AML-193 (cell line): ENCODE measurements around the gene GCGR.

Source experiments
- DNase-seq, 2 experiments: peaks; one replicate each; lab custom pipeline; 2025; lab: John Stamatoyannopoulos, UW

GCGR gene

DNA sequence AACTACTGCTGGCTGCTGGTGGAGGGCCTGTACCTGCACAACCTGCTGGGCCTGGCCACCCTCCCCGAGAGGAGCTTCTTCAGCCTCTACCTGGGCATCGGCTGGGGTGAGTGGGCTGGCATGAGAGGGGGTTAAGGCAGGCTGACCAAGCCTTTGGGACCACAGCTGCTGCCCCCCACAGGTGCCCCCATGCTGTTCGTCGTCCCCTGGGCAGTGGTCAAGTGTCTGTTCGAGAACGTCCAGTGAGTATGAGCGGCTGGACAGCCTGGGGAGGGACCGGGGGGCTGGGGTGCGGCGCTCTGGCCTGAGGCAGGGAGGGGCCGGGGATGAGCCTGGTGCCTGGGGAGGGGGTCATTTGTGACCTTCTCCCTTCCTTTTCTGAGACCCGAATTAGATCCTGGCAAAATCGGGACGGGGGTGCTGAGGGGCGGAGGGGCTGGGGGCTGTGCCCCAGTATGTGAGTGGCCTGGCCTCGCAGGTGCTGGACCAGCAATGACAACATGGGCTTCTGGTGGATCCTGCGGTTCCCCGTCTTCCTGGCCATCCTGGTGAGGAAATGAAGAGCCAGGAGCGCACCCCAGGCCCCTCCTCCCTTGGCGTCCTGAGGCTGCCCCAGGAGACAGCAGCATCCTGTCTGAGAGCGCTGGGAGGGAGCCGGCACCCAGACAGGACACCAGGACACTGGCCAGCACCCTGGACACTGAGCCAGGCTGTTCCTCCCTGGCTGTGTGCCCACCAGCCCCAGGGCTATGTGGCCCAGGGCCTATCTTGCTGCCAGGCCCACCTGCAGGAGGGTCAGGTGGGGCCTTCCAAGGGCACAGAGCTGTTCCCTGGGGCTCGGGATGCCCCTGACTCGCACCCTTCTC, 8.0 kb downstream of the GCGR start:
- no peak for DNase-seq

DNA sequence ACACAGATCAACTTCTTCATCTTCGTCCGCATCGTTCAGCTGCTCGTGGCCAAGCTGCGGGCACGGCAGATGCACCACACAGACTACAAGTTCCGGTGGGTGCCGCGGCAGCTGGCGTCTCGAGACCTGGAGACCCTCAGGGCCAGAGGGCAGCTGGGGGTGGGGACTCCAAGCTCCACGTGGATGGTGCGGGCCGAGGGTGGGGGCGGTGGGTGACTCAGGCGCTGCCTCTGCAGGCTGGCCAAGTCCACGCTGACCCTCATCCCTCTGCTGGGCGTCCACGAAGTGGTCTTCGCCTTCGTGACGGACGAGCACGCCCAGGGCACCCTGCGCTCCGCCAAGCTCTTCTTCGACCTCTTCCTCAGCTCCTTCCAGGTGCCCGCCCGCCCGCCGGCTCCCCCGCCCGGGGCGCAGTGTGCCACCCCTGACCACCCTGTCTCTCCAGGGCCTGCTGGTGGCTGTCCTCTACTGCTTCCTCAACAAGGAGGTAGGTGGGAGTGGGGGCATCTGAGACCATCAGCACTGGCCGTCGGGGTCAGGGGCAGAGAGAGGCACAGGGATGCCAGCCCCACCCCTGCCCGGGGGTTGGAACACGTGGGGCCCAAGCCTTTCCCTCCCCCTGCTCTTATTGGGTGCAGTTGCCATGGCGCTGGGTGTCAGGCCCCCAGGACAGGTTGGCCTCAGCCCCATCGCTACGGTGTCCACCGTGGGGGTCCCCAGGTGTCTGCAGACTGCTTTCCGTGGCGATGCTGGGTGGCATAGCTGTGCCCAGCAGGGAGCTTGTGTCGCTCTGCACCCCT, 8.8 kb downstream of the GCGR start:
- DNase-seq, result no peak

DNA sequence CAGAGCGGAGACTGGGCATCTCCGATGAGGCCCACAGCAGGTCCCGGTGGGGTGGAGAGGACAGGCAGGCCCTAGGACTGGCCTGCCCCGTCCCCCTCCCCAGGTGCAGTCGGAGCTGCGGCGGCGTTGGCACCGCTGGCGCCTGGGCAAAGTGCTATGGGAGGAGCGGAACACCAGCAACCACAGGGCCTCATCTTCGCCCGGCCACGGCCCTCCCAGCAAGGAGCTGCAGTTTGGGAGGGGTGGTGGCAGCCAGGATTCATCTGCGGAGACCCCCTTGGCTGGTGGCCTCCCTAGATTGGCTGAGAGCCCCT, 9.4 kb downstream of the GCGR start:
- no peak for DNase-seq

DNA sequence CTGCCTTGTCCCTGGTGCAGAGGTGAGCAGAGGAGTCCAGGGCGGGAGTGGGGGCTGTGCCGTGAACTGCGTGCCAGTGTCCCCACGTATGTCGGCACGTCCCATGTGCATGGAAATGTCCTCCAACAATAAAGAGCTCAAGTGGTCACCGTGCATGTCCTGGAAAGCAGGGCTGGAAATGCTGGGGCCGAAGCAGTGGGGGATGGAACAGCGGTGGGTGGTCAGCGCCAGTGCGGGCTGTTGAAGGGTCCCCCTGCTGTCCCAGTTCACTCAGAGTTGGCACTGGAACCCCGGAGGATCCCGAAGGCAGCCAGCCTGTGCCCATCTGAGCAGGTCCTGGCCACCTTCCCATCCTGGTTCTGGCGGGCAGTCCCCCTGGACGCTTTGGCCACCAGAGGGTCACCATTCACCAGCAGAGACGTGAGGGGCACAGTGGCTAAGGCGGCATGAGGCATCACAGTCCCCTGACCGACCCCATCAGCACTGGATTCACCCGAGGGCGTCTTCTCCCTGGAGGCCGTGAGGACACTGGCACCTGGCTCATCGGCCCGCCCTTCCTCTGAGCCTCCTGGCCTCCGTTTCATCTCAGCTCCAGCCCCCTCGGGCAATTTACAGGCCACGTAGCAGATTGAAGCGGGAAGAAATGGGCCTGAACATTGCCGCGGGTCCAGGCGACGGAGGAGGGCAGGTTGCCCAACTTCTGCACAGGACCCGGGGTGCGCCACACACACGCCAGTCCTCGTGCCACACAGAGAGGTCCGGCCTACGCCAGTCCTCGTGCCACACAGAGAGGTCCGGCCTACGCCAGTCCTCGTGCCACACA, 10.1 kb downstream of the GCGR start:
- DNase-seq, result no peak

DNA sequence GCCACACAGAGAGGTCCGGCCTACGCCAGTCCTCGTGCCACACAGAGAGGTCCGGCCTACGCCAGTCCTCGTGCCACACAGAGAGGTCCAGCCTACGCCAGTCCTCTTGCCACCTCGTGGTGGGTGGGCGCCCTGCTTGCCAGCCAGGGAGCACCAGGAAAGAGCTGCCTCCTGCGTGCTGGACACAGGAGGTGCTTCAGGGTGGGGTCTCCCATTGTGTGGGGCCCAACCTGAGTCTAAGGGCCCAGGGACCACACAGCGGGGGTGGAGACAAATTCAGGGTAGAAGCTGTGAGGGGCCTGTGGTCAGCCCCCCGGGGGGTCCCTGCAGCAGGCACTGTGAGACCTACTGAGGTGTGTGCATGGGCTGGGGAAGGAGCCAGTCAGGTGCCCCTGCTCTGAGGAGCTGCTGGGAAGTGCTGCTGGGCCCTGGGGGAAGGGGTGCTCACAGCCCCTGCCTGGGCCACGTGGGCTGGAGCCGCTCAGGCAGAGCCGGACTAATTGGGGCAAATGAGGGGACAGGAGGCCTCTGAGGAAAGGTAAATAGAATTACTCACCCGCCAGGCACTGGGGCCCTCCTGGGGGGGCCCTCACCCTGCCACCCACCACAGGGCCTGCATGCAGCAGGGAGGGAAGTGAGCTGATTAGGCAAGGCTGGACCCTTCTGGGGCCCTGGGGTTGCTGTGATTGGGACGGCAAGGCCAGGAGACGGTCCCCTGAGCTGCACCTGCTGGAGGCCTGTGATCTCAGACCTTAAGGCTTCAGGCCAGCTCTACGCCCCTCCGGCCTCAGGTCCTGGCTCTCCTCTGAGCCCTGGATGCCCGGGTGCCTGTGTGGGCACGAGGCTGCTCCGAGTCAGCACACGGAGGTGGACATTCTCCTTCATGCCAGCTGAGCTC, 11.0 kb downstream of the GCGR start:
- no peak for DNase-seq

DNA sequence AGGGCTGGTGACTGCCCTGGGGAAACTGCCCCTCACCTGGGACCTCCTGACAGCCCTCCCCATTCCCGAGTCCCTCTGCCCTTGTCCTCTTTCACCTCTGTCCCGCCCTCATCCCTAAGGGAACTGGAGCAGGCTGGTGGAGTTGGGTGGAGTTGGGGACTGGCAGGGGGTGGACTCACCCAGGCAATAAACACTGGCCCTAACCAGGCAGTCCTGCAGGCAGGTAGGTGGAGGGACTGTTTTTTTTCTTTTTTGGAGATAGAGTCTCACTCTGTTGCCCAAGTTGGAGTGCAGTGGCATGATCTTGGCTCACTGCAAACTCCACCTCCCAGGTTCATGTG, 11.7 kb downstream of the GCGR start:
- DNase-seq, result no peak

DNA sequence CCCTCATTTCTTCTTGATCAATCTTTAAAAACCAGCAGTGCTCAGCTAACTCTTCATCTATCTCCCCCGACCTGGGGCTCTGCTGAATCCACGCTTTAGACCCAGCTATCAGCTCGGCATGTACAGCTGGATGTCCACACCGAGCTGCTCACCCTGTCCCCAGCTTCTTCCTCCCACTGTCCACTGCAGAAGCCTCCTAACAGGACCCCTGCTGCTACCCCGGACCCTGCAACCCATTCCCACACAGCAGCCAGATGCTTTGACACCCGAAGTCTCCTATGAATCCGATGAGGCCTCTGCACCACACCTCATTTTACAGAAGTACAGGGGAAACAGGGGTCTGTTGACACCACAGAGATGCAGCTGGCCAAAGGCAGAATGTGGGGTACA, 13.8 kb downstream of the GCGR start:
- DNase-seq, result no peak

DNA sequence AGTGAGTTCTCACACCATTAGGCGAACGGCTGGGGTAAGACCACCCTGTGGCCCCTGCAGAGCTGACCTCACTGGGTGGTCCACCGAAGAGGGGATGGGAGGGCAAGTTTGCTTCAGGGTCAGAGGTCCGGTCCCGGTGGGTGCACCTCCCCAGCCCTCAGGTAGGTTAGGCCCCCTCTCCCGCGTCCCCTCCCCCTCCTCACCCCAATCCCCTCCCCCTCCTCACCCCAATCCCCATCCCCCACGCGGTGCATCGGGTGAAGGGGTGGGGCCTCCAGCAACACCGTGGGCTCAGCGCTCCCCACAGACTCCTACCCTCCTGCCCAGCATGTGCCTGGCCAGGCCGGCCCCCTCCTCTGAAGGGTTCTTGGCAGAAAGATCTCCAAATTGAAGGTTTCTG, 15.8 kb downstream of the GCGR start:
- no peak for DNase-seq

DNA sequence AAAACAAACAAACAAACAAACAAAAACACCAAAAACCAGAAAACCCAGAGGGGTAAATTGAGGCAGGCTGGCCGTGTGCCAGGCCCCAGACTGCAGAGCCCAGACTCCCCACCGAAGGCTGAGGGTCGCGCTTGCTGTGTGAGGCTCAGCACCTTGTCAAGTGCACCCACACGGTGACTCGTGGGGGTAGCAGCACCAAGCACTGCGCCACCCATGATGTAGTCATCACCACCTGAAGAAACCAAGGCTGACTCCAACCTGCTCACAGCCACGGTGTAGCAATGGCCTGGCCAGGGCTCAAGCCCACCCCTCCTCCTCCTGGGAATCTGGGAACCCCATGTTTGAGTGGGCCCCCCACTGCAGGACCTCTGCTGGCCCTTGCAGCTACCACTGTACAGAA, 17.2 kb downstream of the GCGR start:
- no peak for DNase-seq

DNA sequence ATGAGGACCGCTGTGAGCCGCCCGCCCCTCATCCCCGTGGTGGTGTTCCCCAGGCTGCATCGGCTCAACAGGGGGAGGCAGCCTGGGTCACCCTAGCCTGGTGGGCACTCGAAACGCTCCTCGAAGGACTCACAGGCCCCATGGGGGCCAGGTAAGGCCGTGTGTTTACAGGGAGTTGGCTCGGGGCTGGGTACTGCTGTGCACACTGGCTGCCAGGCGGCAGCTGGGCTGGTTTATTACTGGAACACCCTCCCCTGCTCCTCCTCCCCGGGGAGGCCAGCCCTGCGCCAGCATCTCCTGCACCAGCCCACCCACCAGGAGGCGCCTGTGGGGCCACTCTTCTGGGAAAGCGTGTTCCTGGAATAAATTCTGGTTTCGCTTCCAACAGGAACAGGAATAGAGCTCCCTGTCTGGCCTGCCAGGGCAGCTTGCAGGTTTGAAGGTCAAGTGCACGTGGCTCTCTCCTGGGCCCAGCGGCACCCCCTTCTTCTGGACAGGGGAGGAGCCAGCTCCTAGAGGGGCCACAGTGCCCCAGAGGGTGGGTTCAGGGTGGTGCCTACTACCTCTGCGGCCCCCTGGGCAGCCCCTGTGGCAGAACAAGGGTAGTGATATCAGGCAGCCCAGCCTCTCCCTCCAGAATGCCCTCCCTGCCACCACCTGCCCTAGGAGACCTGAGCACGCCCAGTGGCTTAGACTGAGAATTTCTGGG, 17.8 kb downstream of the GCGR start:
- DNase-seq, result peak in 1 of 2 experiments; percentile 23

DNA sequence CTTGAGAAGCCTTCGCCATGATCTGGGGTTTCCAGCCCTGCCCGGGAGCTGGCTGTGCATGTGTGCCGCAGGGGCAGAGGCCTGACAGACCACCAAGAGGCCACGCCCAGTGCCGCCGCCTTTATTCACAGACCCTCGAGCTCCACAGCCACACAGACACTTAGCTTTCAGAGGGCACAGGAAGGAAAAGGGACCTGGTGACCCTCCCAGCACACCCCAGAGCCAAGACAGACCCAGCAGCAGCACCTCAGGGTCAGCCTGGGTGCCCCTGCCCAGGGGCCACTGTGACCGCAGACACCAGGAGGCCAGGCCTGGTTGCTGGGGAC, 18.3 kb downstream of the GCGR start:
- no peak for DNase-seq

DNA sequence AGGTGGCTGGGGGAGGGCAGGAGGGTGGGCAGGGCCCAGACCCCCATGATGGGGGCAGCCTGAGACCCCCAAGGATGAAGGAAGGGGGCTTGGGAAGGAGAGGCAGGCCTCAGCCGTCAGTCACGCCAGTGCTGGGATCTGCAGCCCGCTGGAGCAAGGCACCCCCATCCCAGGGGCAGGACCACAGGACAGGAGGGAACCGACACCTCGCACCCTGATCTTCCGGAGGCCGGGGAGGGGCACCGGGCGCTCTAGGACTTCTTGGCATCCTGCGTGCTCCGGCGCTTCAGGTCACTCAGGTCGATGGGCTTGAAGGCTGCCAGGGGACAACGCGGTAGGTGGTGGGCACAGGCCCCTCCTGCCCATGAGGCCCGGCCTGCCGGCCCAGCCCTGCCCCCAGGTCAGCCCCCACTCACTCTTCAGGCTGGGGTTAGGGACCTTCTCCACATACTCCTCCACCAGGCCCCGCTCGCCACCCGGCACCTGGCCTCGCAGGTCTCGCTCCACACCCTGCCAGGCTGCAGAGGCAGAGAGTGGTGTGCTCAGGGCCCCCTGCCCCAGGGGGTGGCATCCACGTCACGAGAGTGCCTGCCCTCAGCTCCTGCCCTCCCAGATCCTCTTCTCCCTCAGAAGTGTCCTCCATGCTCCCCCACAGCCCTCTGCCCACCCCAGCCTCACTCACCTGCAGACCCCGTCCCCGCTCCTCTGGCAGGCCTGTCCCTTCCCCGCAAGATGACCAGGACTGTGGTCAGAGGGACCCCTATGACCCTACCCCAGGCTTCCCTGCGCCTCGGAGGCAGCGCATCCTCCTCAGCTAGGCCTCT, 19.3 kb downstream of the GCGR start:
- DNase-seq, result no peak

DNA sequence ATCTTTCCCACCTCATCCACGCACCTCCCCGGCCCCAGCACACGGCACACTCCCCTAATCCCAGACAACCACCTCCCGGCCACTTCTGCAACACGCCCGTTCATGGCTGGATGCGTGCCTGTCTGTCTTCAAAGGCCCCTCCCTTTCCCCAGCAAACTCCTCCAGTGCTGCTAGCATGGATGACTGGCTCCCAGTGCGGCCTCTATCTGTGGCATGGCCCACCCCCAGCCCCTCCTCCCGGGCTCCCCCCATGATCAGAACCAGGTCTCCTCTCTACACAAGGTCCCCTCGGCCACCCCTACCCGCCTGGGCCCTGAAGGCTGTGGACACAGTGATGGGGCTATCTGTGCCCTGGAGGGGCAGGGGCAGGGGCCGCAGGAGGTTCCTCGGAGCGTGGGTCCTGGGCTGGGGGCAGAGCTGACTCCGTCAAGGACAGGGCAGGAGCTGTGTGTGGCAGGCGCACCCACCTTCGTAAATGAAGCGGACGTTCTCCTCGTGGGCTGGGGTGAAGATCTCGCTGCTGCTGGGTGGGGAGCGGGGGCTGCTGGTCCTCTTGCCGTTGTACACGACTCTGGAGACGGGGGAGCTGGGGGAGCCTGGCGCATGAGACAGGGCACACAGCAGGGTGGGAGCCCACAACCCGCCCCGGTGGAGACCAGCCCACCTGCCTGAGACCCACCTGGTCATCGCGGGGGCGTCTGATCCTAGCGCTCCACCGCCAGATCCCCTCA, 20.0 kb downstream of the GCGR start:
- DNase-seq, result no peak

DNA sequence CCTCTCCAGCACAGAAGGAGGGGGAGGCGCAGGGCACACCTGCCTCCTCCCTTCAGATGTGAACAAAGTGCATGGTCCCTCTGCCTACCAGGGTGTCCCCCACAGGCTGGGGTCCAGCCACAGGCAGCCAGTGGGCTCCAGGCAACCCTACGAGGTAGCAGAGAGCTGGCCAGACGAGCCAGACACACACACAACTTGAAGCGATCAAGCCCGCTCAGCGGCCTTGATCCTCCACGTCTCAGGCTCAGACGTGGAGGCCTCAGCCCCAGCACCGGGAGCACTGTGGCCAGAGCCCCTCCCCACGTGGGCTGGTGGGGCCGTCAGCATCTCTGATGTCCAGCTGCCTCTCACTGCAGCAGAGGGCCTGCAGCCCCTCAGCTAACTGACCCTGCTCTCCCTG, 20.6 kb downstream of the GCGR start:
- DNase-seq, result no peak

DNA sequence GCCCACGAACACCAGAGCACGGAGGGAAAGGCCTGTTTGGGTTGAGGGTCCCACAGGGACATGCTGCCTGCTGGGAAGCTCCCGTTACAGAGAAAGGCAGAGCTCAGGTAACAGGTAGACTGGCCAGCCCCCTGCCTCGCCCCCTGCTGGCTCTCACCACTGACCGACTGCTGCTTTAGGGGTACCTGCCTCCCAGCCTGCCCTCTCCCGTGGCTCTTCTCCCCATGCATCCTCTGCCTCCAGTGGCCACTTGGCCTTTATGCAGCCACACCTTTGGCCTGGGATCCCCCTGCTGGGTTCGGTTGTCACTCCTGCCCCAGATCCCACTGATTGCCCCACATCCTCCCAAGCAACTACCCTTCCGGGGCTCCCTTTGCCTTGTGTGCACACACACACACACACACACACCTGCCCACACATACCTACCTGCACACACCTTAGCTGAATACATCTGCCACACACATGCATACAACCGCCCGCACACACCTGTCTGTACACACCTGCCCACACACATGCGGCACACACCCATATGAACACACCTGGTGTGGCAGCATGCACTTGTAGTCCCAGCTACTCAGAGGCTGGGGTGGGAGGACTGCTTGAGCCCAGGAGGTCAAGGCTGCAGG, 22.0 kb downstream of the GCGR start:
- no peak for DNase-seq

DNA sequence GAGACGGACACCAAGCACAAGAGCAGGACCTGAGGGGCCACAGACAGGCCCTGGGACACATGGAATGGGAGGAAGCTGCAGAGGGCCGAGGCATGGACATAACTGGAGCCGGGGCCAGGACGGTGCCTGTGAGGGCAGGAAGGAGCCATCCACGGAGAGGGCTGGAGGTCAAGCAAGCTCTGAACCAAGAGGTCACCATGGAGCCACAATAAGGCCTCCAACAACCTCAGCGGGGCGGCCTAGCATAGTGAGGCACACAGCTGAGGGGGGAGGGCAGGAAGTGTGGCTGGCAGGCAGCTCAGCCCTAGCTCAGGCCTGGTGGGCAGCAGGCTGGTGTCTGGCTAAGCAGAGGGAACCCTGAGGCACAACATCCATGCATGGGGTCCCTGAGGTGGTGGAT, 24.7 kb downstream of the GCGR start:
- DNase-seq, result no peak

DNA sequence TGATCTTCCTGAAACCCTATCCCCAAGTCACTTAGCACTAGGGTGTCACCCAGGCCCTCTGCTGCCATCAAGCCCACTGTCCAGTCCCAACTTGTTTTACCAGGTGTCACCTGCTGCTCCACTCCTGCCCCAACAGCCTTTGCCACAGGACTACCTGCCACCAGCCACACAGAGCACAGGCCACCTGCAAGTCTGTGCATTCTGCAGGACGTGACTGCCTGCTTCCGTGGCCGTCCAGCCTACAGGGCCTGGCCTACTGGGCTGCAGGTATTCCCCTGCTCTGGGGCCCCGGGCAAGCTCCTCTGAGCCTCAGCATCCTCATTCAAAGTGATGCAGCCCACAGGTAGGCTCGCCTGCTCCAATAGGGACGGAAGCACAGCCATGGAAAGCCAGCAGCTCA, 25.9 kb downstream of the GCGR start:
- DNase-seq, result no peak

DNA sequence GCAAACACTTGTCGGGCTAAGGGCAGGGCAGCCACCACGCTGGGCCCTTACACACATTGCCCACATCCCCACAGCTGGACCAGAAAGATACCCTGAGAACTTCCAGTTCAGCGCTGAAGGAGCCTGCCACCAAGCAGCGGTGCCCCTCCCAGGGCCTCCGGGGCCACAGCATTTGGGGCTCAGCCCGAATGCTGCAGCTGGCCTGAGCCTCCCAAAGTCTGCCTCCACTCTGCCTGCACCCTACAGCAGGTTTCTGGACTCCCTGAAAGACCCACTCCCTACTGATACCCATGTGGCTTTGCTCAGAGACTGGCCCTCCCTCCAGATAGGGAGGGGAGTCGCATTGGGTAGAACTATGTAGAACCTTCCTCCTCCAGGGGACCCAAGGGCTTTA, 27.6 kb downstream of the GCGR start:
- peak; percentile 50 to 72 for DNase-seq

DNA sequence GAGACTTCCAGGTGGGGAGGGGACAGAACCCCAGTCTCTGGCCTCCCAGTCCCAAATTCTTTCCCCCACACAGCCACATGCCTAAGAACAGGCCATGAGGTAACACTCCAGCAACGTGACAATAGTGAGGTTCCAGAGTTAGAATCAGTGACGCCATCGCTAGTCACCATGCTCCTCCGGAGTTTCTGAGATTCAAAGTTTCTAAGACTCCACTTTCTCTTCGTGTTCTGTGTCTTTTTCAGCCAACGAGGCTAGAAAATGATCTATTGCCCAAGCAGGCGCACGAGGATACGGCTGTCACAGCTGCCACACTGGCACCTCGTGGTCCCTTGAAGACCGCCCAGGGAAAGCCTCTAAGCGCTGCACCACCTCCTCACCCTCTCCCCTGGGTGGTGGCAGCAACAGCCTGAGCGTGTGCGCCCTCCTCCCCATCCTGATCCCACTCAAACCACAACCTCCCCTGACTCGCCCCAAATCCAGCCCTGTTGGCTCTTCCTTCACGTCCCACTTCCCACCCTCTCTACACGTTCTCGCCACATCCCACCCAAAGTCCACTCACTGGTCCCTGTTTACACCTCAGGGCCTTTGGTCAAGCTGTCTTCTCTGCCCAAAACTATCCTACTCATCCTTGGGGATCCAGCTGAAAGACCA, 28.1 kb downstream of the GCGR start:
- DNase-seq, result peak; percentile 73 to 74
